Activated naive CD4-positive, alpha-beta T cell treated with anti-CD3 and anti-CD28 coated beads for 36 hours (primary cell): Measurements from ENCODE around the gene PPP1R3F. TPM values are rescaled to one million over a fixed set of nuclear protein-coding genes. Genes with fewer than 3 reads are reported as not detected.
"Not testable (repeated sequence)": the region's sequence is repeated elsewhere in the genome, so short reads cannot be mapped to it uniquely, and the experiment has no call there.

Experiments used
- CTCF ChIA-PET: fragments of 350-600 bp; sonication (Branson Sonifier 250); formaldehyde crosslinking; loops from one replicate; lab custom pipeline; 2021; ENCODE audit warnings: antibody characterized with exemption; lab: Charles Lee
- DNase-seq: peaks from one replicate; pipeline ENCODE4 v3.0.0-alpha.2; 2020
- H3K27ac Mint-ChIP-seq: one replicate; pipeline ENCODE4 v1.8.0; 2021; ENCODE audit warnings: mild to moderate bottlenecking, mixed read lengths
- H3K27me3 Mint-ChIP-seq: one replicate; pipeline ENCODE4 v1.8.0; 2021; ENCODE audit warnings: low read depth, mixed read lengths
- H3K36me3 Mint-ChIP-seq: one replicate; pipeline ENCODE4 v1.8.0; 2021; ENCODE audit warnings: low read depth, mixed read lengths
- H3K4me1 Mint-ChIP-seq: one replicate; pipeline ENCODE4 v1.8.0; 2021; ENCODE audit warnings: low read depth, mixed read lengths
- H3K4me3 Mint-ChIP-seq: one replicate; pipeline ENCODE4 v1.8.0; 2021; ENCODE audit warnings: mild to moderate bottlenecking, moderate library complexity, mixed read lengths
- H3K9me3 Mint-ChIP-seq: one replicate; pipeline ENCODE4 v1.8.0; 2021; ENCODE audit warnings: mixed read lengths
- intact Hi-C: fragments of 100-400 bp; cut with micrococcal nuclease; formaldehyde crosslinking; loops from one replicate; pipeline ENCODE4 v1.15.1; 2023
- total RNA-seq, 2 experiments: library from RNA; stranded (reverse); gene quantifications; one replicate each; pipeline ENCODE4 v1.2.3, GENCODE V29; 2021

Gene PPP1R3F
- total RNA-seq, 2 experiments from 2014 or later, result 2.4 to 3.4 TPM

- intact Hi-C loops, result loop anchor here (10.0 kb wide), 1 partner anchor 647 kb away; the partner anchor contains the start of gene CLCN5
- H3K4me1 Mint-ChIP-seq, result peaks cover 85% of the 10 kb centered on the region
- CTCF ChIA-PET, result no interaction called here
Observed at GRCh38 chrX:49278081-49278480, 8.5 kb downstream of the PPP1R3F start.

GRCh38 chrX:49282647-49283011 is 13.0 kb downstream of the PPP1R3F start:
- intact Hi-C loops, result no loop called here
- no peaks in the 10 kb centered on the region for H3K9me3 Mint-ChIP-seq
- no peak overlapping the region for H3K4me3 Mint-ChIP-seq
- no peaks in the 10 kb centered on the region for H3K36me3 Mint-ChIP-seq
- DNase-seq, result no peak
- H3K4me1 Mint-ChIP-seq, result peaks cover 50% of the 10 kb centered on the region
- CTCF ChIA-PET, result no interaction called here
- peak overlapping the region; percentile 28 for H3K27ac Mint-ChIP-seq
- no peaks in the 10 kb centered on the region for H3K27me3 Mint-ChIP-seq

More at GRCh38 chrX:49278081-49278480, 8.5 kb downstream of the PPP1R3F start:
- no peaks in the 10 kb centered on the region for H3K27me3 Mint-ChIP-seq
- peak overlapping the region; percentile 39 for H3K4me3 Mint-ChIP-seq
- H3K9me3 Mint-ChIP-seq, result no peaks in the 10 kb centered on the region
- no peak for DNase-seq
- H3K36me3 Mint-ChIP-seq, result peaks cover 2% of the 10 kb centered on the region
- peak overlapping the region; percentile 94 for H3K27ac Mint-ChIP-seq

- no peaks in the 10 kb centered on the region for H3K36me3 Mint-ChIP-seq
- H3K27ac Mint-ChIP-seq, result no peak overlapping the region
- CTCF ChIA-PET, result no interaction called here
- no peaks in the 10 kb centered on the region for H3K9me3 Mint-ChIP-seq
- H3K4me3 Mint-ChIP-seq, result no peak overlapping the region
- intact Hi-C loops, result no loop called here
- H3K4me1 Mint-ChIP-seq, result peaks cover 48% of the 10 kb centered on the region
- no peak for DNase-seq
- no peaks in the 10 kb centered on the region for H3K27me3 Mint-ChIP-seq
Observed at GRCh38 chrX:49284212-49284611, 14.6 kb downstream of the PPP1R3F start.

- Mint-ChIP-seq H3K9me3 (no peaks in the 10 kb centered on the region), H3K27ac (no peak overlapping the region), H3K4me3 (no peak overlapping the region), H3K27me3 (no peaks in the 10 kb centered on the region), H3K36me3 (no peaks in the 10 kb centered on the region), H3K4me1 (peaks cover 39% of the 10 kb centered on the region)
- CTCF ChIA-PET, result interaction anchor here (0.6 kb wide), 1 partner anchor 27 kb away, joined by 3 read pairs; no protein-coding TSS in a partner anchor
- no peak for DNase-seq
- intact Hi-C loops, result no loop called here
Observed at GRCh38 chrX:49286136-49286535, 16.5 kb downstream of the PPP1R3F start.

GRCh38 chrX:49286581-49286980 is 17.0 kb downstream of the PPP1R3F start:
- Mint-ChIP-seq H3K36me3 (no peaks in the 10 kb centered on the region), H3K27ac (no peak overlapping the region)
- intact Hi-C loops, result no loop called here

GRCh38 chrX:49287665-49288064 is 18.1 kb downstream of the PPP1R3F start:
- CTCF ChIA-PET, result interaction anchor here (1.3 kb wide), 1 partner anchor 95 kb away, joined by 4 read pairs; no protein-coding TSS in a partner anchor
- Mint-ChIP-seq H3K9me3 (no peaks in the 10 kb centered on the region), H3K36me3 (no peaks in the 10 kb centered on the region), H3K27me3 (no peaks in the 10 kb centered on the region), H3K27ac (no peak overlapping the region), H3K4me1 (peaks cover 37% of the 10 kb centered on the region), H3K4me3 (no peak overlapping the region)
- intact Hi-C loops, result no loop called here
- DNase-seq, result no peak

More at GRCh38 chrX:49286581-49286980, 17.0 kb downstream of the PPP1R3F start:
- no peak for DNase-seq
- H3K9me3 Mint-ChIP-seq, result no peaks in the 10 kb centered on the region
- peaks cover 39% of the 10 kb centered on the region for H3K4me1 Mint-ChIP-seq
- CTCF ChIA-PET, result interaction anchor here (0.6 kb wide), 1 partner anchor 26 kb away, joined by 3 read pairs; no protein-coding TSS in a partner anchor
- H3K27me3 Mint-ChIP-seq, result no peaks in the 10 kb centered on the region
- no peak overlapping the region for H3K4me3 Mint-ChIP-seq

GRCh38 chrX:49290215-49290614 is 20.6 kb downstream of the PPP1R3F start:
- CTCF ChIA-PET, result no interaction called here
- Mint-ChIP-seq H3K27ac (no peak overlapping the region), H3K4me1 (peaks cover 34% of the 10 kb centered on the region)

GRCh38 chrX:49291615-49292337 is 22.2 kb downstream of the PPP1R3F start:
- Mint-ChIP-seq H3K27ac (no peak overlapping the region), H3K4me3 (no peak overlapping the region)
- intact Hi-C loops, result loop anchor here (1.0 to 10.0 kb wide), 4 partner anchors 353 to 626 kb away; no protein-coding TSS in a partner anchor

More at GRCh38 chrX:49290215-49290614, 20.6 kb downstream of the PPP1R3F start:
- Mint-ChIP-seq H3K9me3 (no peaks in the 10 kb centered on the region), H3K4me3 (no peak overlapping the region), H3K36me3 (no peaks in the 10 kb centered on the region), H3K27me3 (no peaks in the 10 kb centered on the region)
- no peak for DNase-seq
- intact Hi-C loops, result loop anchor here (5.0 to 10.0 kb wide), 3 partner anchors 355 to 627 kb away; no protein-coding TSS in a partner anchor

GRCh38 chrX:49292400-49293362 is 23.1 kb downstream of the PPP1R3F start:
- H3K4me3 Mint-ChIP-seq, result no peak overlapping the region
- DNase-seq, result no peak
- H3K27ac Mint-ChIP-seq, result no peak overlapping the region
- no peaks in the 10 kb centered on the region for H3K36me3 Mint-ChIP-seq
- CTCF ChIA-PET, result interaction anchor here (0.7 to 2.6 kb wide), 6 partner anchors 13 to 546 kb away, joined by 3 to 17 read pairs (median 3); no protein-coding TSS in a partner anchor
- intact Hi-C loops, result loop anchor here (1.0 to 10.0 kb wide), 4 partner anchors 352 to 625 kb away; no protein-coding TSS in a partner anchor
- H3K4me1 Mint-ChIP-seq, result peaks cover 28% of the 10 kb centered on the region
- no peaks in the 10 kb centered on the region for H3K27me3 Mint-ChIP-seq
- H3K9me3 Mint-ChIP-seq, result no peaks in the 10 kb centered on the region

More at GRCh38 chrX:49291615-49292337, 22.2 kb downstream of the PPP1R3F start:
- CTCF ChIA-PET, result interaction anchor here (0.7 to 2.6 kb wide), 8 partner anchors 10 to 462 kb away, joined by 3 to 17 read pairs (median 3); no protein-coding TSS in a partner anchor
- peaks cover 35% of the 10 kb centered on the region for H3K4me1 Mint-ChIP-seq
- H3K9me3 Mint-ChIP-seq, result no peaks in the 10 kb centered on the region
- H3K36me3 Mint-ChIP-seq, result no peaks in the 10 kb centered on the region
- no peaks in the 10 kb centered on the region for H3K27me3 Mint-ChIP-seq
- DNase-seq, result peak; percentile 88

- intact Hi-C loops, result loop anchor here (10.0 kb wide), 1 partner anchor 346 kb away; no protein-coding TSS in a partner anchor
- not testable (repeated sequence) for H3K36me3 Mint-ChIP-seq
Observed at GRCh38 chrX:49299293-49299692, 29.7 kb downstream of the PPP1R3F start.

GRCh38 chrX:49300703-49301102 is 31.1 kb downstream of the PPP1R3F start:
- H3K27ac Mint-ChIP-seq, result no peak overlapping the region
- CTCF ChIA-PET, result no interaction called here
- no peaks in the 10 kb centered on the region for H3K36me3 Mint-ChIP-seq
- H3K9me3 Mint-ChIP-seq, result no peaks in the 10 kb centered on the region
- no peaks in the 10 kb centered on the region for H3K27me3 Mint-ChIP-seq
- intact Hi-C loops, result no loop called here
- H3K4me3 Mint-ChIP-seq, result no peak overlapping the region
- DNase-seq, result no peak
- H3K4me1 Mint-ChIP-seq, result peaks cover 2% of the 10 kb centered on the region

More at GRCh38 chrX:49299293-49299692, 29.7 kb downstream of the PPP1R3F start:
- DNase-seq, H3K9me3 Mint-ChIP-seq, H3K27ac Mint-ChIP-seq, CTCF ChIA-PET, H3K27me3 Mint-ChIP-seq, H3K4me3 Mint-ChIP-seq, H3K4me1 Mint-ChIP-seq: not testable (repeated sequence)

- Mint-ChIP-seq H3K36me3 (no peaks in the 10 kb centered on the region), H3K27ac (no peak within 1 kb of the TSS), H3K27me3 (no peaks in the 10 kb centered on the region), H3K4me1 (no peaks in the 10 kb centered on the region), H3K9me3 (no peaks in the 10 kb centered on the region), H3K4me3 (no peak within 1 kb of the TSS)
- intact Hi-C loops, result no loop called here
- CTCF ChIA-PET, result no interaction called here
- no peak for DNase-seq
Observed at GRCh38 chrX:49303346-49303745, 33.8 kb downstream of the PPP1R3F start, which contains the start of gene GAGE10. GAGE10 (plus strand) TSS chrX:49303646; CDS start chrX:49304860, 1,214 bp downstream.
